ENCODE results near the gene JARID2. TPM values are rescaled to one million over a fixed set of nuclear protein-coding genes. Genes with fewer than 3 reads are reported as not detected.
A peak's percentile ranks its signal among the peaks of the same experiment; 100 is the strongest.

The JARID2 gene
- total RNA-seq, 4 donors from 2014 or later = 10.8 to 31.6 (median 14.3) TPM

DNA sequence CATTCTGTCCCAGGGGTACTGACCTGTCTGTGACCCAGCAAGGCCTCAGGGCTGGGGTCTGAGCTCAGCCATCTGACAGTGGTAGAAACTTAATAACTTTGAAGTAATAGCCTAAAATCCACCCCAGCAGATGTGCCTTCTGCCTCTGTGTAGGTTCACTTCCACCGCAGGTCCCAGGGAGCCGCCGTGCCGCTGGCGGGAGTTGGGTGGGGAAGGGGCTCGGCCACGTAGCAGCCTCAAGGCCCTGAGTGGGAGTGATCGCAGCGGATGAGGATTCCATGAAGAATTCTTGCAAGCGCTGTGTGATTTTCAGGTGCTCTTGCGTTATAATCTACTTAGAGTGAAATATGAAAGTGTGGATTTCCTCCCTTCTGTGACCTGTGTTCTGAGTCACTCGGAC lies 253.3 kb downstream of the JARID2 start:
- ATAC-seq (ENCODE audit: low FRiP score) (no peak), DNase-seq (ENCODE audit: low spot score) (peak; percentile 21)
- TF ChIP-seq, protein P1, sequence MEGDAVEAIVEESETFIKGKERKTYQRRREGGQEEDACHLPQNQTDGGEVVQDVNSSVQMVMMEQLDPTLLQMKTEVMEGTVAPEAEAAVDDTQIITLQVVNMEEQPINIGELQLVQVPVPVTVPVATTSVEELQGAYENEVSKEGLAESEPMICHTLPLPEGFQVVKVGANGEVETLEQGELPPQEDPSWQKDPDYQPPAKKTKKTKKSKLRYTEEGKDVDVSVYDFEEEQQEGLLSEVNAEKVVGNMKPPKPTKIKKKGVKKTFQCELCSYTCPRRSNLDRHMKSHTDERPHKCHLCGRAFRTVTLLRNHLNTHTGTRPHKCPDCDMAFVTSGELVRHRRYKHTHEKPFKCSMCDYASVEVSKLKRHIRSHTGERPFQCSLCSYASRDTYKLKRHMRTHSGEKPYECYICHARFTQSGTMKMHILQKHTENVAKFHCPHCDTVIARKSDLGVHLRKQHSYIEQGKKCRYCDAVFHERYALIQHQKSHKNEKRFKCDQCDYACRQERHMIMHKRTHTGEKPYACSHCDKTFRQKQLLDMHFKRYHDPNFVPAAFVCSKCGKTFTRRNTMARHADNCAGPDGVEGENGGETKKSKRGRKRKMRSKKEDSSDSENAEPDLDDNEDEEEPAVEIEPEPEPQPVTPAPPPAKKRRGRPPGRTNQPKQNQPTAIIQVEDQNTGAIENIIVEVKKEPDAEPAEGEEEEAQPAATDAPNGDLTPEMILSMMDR (IDR thresholded peaks at IDR 0.05) = no peak

DNA sequence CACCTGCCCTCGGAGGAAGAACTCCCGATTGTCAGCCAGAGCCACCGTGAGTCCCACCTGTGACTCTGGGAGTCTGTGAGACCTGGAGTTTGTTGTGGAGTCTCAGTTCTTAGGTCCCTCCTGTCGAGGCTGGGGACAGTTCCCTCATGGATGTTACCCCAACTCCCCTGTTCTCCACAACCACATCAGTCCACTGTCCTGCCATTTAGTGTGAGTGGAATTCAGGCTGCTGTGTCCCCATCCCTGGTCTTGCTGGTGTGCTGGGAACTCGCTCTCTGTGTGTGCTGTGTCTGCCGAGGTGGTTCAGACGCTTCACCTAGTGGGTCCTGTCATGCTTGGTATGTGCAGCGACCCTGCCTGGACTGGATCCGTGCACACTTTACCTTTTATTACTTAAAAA lies 253.7 kb downstream of the JARID2 start:
- TF ChIP-seq, protein P1 (IDR thresholded peaks at IDR 0.05) = no peak
- no peak for ATAC-seq (ENCODE audit: low FRiP score)
- no peak for DNase-seq (ENCODE audit: low spot score)

DNA sequence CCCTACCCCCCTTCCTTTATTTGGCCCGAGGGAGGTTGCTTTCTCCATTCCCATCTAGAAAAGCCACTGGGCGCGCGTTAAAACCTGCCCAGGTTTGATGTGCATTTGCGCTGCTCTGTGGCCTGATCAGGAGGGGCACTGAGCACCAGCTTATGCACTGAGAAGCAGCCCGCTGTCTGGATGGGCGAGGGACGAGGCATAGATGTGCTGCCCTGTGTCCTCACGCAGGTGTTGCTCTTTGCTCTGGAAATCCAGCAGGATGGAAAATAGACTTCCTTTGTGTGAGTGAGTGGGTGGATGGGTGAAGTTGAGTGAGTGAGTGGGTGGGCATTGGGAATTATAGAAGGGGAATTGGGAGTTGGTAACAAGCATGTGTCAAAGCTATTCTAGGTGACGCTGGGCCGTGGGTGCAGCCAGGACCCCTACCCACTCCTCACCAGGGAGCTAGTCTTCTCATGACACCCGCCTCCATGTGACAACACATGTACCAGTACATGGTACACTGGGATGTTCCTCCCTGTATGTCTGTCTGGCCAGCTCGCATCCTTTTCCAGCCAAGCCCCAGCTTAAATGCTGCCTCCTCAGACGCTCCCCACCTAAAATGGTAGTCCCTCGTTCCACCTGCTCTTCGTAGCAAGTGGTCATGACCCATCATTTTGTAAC lies 254.3 kb downstream of the JARID2 start:
- TF ChIP-seq, protein P1 (IDR thresholded peaks at IDR 0.05) = no peak
- ATAC-seq (ENCODE audit: low FRiP score) (no peak), DNase-seq (ENCODE audit: low spot score) (no peak)

DNA sequence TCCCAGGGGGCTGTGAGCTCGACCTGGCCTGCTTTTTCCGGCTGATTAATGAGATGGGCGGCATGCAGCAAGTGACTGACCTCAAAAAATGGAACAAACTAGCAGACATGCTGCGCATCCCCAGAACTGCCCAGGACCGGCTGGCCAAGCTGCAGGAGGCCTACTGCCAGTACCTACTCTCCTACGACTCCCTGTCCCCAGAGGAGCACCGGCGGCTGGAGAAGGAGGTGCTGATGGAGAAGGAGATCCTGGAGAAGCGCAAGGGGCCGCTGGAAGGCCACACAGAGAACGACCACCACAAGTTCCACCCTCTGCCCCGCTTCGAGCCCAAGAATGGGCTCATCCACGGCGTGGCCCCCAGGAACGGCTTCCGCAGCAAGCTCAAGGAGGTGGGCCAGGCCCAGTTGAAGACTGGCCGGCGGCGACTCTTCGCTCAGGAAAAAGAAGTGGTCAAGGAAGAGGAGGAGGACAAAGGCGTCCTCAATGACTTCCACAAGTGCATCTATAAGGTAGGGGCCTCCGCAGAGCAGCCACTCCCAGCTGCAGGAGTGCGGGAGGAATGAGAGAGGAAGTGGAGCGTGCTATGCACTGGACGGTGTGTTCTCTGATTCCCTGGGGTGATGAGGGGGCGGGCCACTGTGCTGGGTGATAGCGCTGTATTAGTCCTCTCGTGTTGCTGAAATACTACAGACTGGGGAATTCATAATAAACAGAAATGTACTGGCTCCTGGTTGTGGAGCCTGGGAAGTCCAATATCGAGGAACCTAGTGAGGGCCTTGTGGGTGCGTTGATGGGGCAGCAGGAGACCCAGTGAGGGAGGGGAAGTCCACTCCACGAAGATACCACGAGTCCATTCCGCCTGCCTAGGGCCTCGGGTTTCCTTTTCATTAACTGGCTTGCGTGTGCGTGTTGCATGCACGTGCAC lies 255.3 kb downstream of the JARID2 start:
- TF ChIP-seq, protein P1 (IDR thresholded peaks at IDR 0.05) = no peak
- ATAC-seq (ENCODE audit: low FRiP score) (no peak), DNase-seq (ENCODE audit: low spot score) (no peak)

DNA sequence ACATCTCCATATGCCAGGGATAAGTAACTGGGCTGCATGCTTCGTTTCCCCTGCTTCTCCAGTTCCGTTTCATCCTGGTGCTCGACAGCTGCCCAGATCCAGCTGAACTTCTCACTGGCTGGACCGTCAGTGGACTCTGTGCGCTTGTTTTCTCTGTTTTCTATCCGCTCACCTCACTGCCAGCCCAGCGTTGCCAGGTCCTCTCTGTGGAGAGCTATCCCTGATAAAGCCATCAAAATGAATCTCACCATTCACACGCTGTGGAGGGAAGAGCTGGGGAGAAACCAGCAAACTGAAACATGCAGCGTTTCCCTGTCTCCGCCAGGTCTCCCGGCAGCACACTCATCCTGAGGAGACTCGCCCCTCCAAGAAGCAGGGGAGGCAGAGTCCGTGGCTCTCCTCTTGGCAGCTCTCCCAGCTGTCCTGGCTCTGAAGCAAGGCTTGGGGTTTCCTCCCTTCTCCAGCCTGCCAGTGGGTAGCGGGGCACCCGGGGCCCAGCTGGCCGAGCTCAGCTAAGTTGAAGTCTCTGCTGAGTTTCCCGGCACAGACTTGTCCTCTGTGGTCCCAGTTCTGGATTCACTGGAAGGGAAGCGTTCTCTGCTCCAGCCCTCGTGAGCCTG lies 256.1 kb downstream of the JARID2 start:
- TF ChIP-seq, protein P1 (IDR thresholded peaks at IDR 0.05) = no peak
- peak; percentile 72 for ATAC-seq (ENCODE audit: low FRiP score)
- no peak for DNase-seq (ENCODE audit: low spot score)

DNA sequence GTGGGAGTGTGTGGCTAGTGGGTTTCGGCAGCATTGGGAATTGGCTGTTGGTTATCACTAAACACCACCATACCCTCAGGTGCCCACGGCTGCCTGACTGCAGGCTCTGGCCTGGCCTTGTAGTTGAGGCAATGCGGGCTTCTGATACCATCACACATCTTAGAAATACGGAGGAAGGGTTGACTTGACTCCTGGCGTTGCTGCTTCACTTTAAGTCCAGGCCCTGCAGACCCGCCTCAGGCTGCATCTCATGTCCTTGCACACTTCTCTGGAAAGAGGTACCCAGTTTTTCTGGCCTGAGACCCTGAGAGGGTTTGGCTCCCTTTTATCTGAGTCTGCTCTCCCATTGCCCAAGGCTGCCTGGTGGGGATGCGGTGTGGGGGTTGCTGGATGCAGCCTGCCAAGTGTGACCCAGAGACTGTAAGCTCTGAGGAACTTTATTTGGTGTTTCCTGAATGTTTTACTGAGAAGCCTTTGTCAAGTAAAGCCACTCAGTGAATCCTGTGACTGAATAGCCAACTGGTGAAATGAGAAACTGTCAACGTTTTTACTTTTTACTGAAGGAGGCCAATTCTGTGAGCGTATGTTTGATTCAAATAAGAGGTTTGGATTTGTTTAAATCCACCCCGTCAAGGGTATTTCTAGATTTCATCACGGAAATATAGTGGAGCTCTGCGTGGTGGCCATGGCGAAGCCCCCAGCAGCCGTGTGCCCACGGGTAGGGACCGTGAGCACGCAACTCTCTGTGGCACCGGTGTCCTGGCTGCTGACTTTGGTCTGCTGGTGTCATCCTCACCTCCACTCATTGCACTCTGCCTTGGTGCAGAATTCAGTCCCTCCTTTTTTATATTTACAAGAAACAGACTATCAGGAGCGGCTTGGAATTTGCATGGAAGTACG lies 256.8 kb downstream of the JARID2 start:
- TF ChIP-seq, protein P1 (IDR thresholded peaks at IDR 0.05) = no peak
- no peak for ATAC-seq (ENCODE audit: low FRiP score)
- DNase-seq (ENCODE audit: low spot score) = peak; percentile 20
